Effector memory CD4-positive, alpha-beta T cell (primary cell): Measurements from ENCODE around the gene LTB.
"Not testable (repeated sequence)": the region's sequence is repeated elsewhere in the genome, so short reads cannot be mapped to it uniquely, and the experiment has no call there.

ENCODE experiments used
- DNase-seq, 3 donors: peaks; one replicate each; pipeline ENCODE4 v3.0.0-alpha.2; 2020
- H3K27ac ChIP-seq: 2 replicates; pipeline ENCODE4 v1.7.0; 2013; ENCODE audit warnings: mild to moderate bottlenecking, low read length, moderate library complexity; ENCODE audit not compliant: insufficient read depth, poor library complexity, severe bottlenecking
- H3K27me3 ChIP-seq: replicated peaks from 2 replicates; pipeline ENCODE4 v1.7.0; 2013; ENCODE audit warnings: mild to moderate bottlenecking, low read length; ENCODE audit not compliant: insufficient read depth, control insufficient read depth, poor library complexity, severe bottlenecking
- H3K36me3 ChIP-seq: 2 replicates; pipeline ENCODE4 v1.7.0; 2013; ENCODE audit warnings: mild to moderate bottlenecking, low read length, moderate library complexity; ENCODE audit not compliant: control insufficient read depth, insufficient read depth
- H3K4me1 ChIP-seq: 2 replicates; pipeline ENCODE4 v1.7.0; 2013; ENCODE audit warnings: low read length, mild to moderate bottlenecking; ENCODE audit not compliant: control insufficient read depth, insufficient read depth, poor library complexity, severe bottlenecking
- H3K4me3 ChIP-seq: 2 replicates; pipeline ENCODE4 v1.7.0; 2013; ENCODE audit warnings: low read length, low read depth, mild to moderate bottlenecking; ENCODE audit not compliant: insufficient read depth, poor library complexity, severe bottlenecking
- H3K9me3 ChIP-seq: 2 replicates; pipeline ENCODE4 v1.7.0; 2013; ENCODE audit warnings: mild to moderate bottlenecking, low read length, moderate library complexity; ENCODE audit not compliant: control insufficient read depth

LTB gene

GRCh38 chr6:31560697-31561058, 21.5 kb downstream of the LTB start:
- Histone ChIP-seq H3K27me3 (no peaks in the 10 kb centered on the region), H3K4me1 (peaks cover 53% of the 10 kb centered on the region), H3K4me3 (peak overlapping the region; percentile 38), H3K9me3 (no peaks in the 10 kb centered on the region), H3K36me3 (no peaks in the 10 kb centered on the region), H3K27ac (peak overlapping the region; percentile 77)
- DNase-seq, result no peak

- Histone ChIP-seq H3K4me1 (peaks cover 53% of the 10 kb centered on the region), H3K27me3 (no peaks in the 10 kb centered on the region), H3K27ac (peak overlapping the region; percentile 77), H3K36me3 (no peaks in the 10 kb centered on the region), H3K9me3 (no peaks in the 10 kb centered on the region), H3K4me3 (peak overlapping the region; percentile 38)
- DNase-seq, result peak in 1 of 3 donors; percentile 37
These were observed 22.1 kb downstream of the LTB start for GRCh38 chr6:31559958-31560696.

- no peaks in the 10 kb centered on the region for H3K36me3 ChIP-seq
- peak overlapping the region; percentile 38 for H3K4me3 ChIP-seq
- no peaks in the 10 kb centered on the region for H3K9me3 ChIP-seq
- no peak for DNase-seq
- peaks cover 53% of the 10 kb centered on the region for H3K4me1 ChIP-seq
- peak overlapping the region; percentile 77 for H3K27ac ChIP-seq
- no peaks in the 10 kb centered on the region for H3K27me3 ChIP-seq
These were observed 22.6 kb downstream of the LTB start for GRCh38 chr6:31559606-31559957.

DNA sequence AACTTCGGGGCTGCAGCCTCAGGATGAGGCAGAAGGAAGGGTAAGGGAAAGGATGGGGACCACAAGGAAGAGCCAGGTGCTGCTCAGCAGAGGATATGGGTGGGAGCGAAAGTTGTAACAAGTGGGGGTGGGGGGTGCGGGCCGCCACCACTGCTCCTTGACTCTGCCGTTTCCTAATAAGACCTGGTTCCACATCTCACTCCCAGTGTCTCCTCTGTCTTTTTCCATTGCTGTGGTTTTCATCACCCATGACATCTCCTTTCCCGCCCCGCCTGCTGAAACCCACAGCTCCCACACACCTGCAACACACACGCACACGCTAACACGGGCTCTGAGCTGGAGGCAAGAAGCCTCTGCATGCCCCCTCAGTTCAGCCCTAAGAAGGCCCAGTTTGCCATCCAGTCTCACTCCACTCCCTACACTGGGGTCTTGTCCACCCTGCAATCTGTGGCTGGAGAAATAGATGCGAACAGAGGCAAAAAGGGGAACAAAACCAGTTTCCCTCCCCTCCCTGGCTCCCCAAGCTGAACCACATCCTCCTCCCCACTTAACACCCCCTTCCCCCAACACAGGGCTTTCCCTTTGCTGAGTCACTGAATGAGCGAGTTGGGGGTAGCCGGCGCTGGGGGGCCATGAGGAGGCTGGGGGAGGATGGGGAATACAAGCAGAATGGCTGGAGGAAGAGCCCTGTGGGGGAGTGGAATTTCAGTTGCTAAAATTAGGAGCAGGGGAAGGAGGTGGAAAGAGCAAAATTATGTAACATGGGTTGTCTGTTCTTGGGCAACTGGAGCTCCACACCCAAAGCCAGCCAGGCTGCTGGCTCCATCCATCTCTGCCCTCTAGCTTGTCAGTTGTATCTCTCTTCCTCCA, 23.4 kb downstream of the LTB start:
- no peaks in the 10 kb centered on the region for H3K27me3 ChIP-seq
- H3K4me1 ChIP-seq, result peaks cover 53% of the 10 kb centered on the region
- no peaks in the 10 kb centered on the region for H3K36me3 ChIP-seq
- peak in 2 of 3 donors; percentile 64 for DNase-seq
- H3K9me3 ChIP-seq, result no peaks in the 10 kb centered on the region
- H3K4me3 ChIP-seq, result peak overlapping the region; percentile 38
- H3K27ac ChIP-seq, result peak overlapping the region; percentile 77

DNA sequence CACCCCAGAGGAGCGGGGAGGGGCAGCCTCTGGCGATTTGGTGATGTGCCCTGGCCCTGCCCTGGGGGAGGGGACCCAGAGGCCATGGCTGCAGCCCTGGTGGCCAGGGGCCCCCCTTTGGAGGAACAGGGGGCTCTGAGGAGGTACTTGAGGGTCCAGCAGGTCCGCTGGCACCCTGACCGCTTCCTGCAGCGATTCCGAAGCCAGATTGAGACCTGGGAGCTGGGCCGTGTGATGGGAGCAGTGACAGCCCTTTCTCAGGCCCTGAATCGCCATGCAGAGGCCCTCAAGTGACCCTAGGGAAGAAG, 24.0 kb downstream of the LTB start:
- H3K36me3 ChIP-seq, result no peaks in the 10 kb centered on the region
- no peak for DNase-seq
- H3K9me3 ChIP-seq, result no peaks in the 10 kb centered on the region
- H3K27me3 ChIP-seq, result no peaks in the 10 kb centered on the region
- peak overlapping the region; percentile 77 for H3K27ac ChIP-seq
- H3K4me1 ChIP-seq, result peaks cover 53% of the 10 kb centered on the region
- peak overlapping the region; percentile 38 for H3K4me3 ChIP-seq

DNA sequence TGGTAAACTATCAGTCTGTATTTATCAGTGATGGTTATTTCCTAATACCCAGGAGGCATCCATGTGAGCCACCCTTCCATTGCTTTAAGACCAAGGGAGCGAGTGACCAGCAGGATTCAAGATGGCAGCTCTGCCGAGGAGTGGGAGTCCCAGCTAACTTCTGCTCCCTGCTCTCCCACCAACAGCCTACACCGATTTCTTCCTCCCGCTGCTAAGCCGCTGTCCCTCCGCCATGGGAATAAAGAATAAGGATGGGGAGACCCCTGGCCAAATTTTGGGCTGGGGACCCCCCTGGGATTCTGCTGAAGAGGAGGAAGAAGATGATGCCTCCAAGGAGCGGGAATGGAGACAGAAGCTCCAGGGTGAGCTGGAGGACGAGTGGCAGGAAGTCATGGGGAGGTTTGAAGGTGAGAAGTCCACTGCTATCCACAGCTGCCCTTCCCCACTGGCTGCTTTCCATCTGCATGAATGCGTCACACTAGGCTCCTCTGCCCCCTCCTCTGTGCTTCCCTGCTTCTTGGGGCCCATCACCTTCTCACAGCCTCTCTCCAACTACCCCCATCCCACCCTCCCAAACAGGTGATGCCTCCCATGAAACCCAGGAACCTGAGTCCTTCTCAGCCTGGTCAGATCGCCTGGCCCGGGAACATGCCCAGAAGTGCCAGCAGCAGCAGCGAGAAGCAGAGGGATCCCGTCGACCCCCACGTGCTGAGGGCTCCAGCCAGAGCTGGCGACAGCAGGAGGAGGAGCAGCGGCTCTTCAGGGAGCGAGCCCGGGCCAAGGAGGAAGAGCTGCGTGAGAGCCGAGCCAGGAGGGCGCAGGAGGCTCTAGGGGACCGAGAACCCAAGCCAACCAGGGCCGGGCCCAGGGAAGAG, 24.5 kb downstream of the LTB start:
- H3K4me1 ChIP-seq, result peaks cover 53% of the 10 kb centered on the region
- H3K27me3 ChIP-seq, result no peaks in the 10 kb centered on the region
- peak overlapping the region; percentile 77 for H3K27ac ChIP-seq
- H3K9me3 ChIP-seq, result no peaks in the 10 kb centered on the region
- DNase-seq, result no peak
- no peaks in the 10 kb centered on the region for H3K36me3 ChIP-seq
- no peak overlapping the region for H3K4me3 ChIP-seq

DNA sequence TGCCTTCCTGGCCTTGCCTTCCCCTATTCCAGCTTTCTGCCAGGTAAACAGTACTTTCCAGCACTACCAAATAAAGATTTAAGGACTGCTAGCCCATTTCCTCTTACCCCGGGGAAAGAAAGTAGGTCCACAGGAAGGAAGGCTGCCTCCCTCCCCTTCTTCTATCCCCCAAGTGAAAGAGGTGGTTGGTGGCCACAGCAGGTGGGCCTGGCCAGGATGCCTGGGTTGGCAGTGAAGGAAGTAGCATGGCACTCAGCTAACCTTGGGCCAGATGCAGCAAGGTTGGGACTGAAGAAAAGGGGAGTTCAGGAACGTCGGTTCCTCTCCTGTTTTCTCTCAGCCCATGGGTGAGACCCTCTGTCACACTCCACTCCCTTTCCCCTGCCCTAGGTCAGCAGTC, 25.9 kb downstream of the LTB start:
- no peak overlapping the region for H3K4me3 ChIP-seq
- H3K27ac ChIP-seq, result peak overlapping the region; percentile 44
- DNase-seq, result no peak
- peaks cover 49% of the 10 kb centered on the region for H3K4me1 ChIP-seq
- no peaks in the 10 kb centered on the region for H3K9me3 ChIP-seq
- no peaks in the 10 kb centered on the region for H3K36me3 ChIP-seq
- H3K27me3 ChIP-seq, result no peaks in the 10 kb centered on the region

GRCh38 chr6:31551371-31551770, 30.9 kb downstream of the LTB start:
- DNase-seq, result peak; percentile 52 to 59 (median 57)
- not testable (repeated sequence) for H3K27me3 ChIP-seq, H3K27ac ChIP-seq, H3K4me3 ChIP-seq, H3K36me3 ChIP-seq, H3K9me3 ChIP-seq
- peaks cover 23% of the 10 kb centered on the region for H3K4me1 ChIP-seq

- Histone ChIP-seq H3K27me3 (no peaks in the 10 kb centered on the region), H3K9me3 (no peaks in the 10 kb centered on the region), H3K4me1 (peaks cover 16% of the 10 kb centered on the region), H3K27ac (peak overlapping the region; percentile 22), H3K36me3 (no peaks in the 10 kb centered on the region), H3K4me3 (no peak overlapping the region)
- DNase-seq, result no peak
These were observed 33.7 kb downstream of the LTB start for GRCh38 chr6:31548544-31548873.
